AG04449 (cell line): ENCODE results near the gene SAE1.

ENCODE experiments used
- CTCF ChIA-PET: fragments of 350-600 bp; formaldehyde crosslinking; extraction: SDS; loops from one replicate; lab custom pipeline; 2021; ENCODE audit warnings: antibody characterized with exemption; lab: Yijun Ruan, JAX
- POLR2A ChIA-PET: fragments of 400-600, 350-600 bp; formaldehyde crosslinking; extraction: SDS; loops from one replicate; lab custom pipeline; 2020; ENCODE audit warnings: antibody characterized with exemption, inconsistent platforms; lab: Yijun Ruan, JAX
- DNase-seq: peaks from one replicate; pipeline ENCODE4 v3.0.0-alpha.2; 2010; ENCODE audit warnings: low read depth, low spot score
- H3K4me3 ChIP-seq: 2 replicates; pipeline ENCODE4 v1.5.1; 2011; ENCODE audit warnings: low read depth, mild to moderate bottlenecking, control low read depth, low read length
- CTCF ChIP-seq: IDR thresholded peaks from one replicate; pipeline ENCODE4 v1.5.1; 2011; ENCODE audit warnings: mild to moderate bottlenecking, moderate library complexity, low read length, control low read depth, inconsistent platforms; ENCODE audit not compliant: insufficient read depth; ENCODE audit errors: missing control alignments

The SAE1 gene

GRCh38 chr19:47146920-47147319 lies 16.3 kb downstream of the SAE1 start:
- CTCF ChIA-PET = interaction anchor here (1.0 to 20.6 kb wide), 5 partner anchors 10 to 102 kb away, joined by 4 to 512 read pairs (median 6); no protein-coding TSS in a partner anchor
- no peak for TF ChIP-seq CTCF
- no peak for DNase-seq
- H3K4me3 ChIP-seq = no peak overlapping the region
- POLR2A ChIA-PET = no interaction called here

DNA sequence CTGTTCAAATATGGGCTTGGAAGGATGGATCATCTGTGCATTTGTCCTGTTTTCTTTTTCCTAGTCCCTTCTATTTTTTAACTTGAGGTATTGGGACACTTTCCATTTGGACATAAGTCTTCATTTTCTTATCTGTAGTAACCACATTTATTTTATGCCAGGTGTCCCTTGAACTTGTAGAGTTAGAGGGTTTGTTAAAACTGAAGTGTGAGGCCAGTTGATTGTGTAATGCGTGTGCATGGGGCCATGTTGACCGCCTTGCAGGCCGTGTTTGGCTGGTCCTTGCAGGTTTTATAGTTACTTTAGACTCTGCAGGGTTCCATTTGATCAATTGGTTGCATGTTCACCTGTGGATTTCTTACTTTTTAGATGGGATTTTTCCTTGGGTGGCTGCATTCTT lies 21.0 kb downstream of the SAE1 start:
- no peak overlapping the region for H3K4me3 ChIP-seq
- DNase-seq = no peak
- ChIA-PET POLR2A (no interaction called here), CTCF (interaction anchor here (0.9 to 20.6 kb wide), 6 partner anchors 11 to 277 kb away, joined by 3 to 512 read pairs (median 6); partner anchors contain the start of gene DHX34)
- no peak for TF ChIP-seq CTCF

- no peak for TF ChIP-seq CTCF
- no peak overlapping the region for H3K4me3 ChIP-seq
- POLR2A ChIA-PET = no interaction called here
- CTCF ChIA-PET = interaction anchor here (0.9 to 20.6 kb wide), 4 partner anchors 10 to 96 kb away, joined by 3 to 512 read pairs (median 4); no protein-coding TSS in a partner anchor
- DNase-seq = no peak
These were observed 21.6 kb downstream of the SAE1 start for GRCh38 chr19:47152205-47152604.

- ChIA-PET POLR2A (no interaction called here), CTCF (interaction anchor here (0.9 to 20.6 kb wide), 4 partner anchors 10 to 96 kb away, joined by 3 to 512 read pairs (median 4); no protein-coding TSS in a partner anchor)
- no peak overlapping the region for H3K4me3 ChIP-seq
- no peak for DNase-seq
- no peak for TF ChIP-seq CTCF
These were observed 22.0 kb downstream of the SAE1 start for GRCh38 chr19:47152632-47153031.

DNA sequence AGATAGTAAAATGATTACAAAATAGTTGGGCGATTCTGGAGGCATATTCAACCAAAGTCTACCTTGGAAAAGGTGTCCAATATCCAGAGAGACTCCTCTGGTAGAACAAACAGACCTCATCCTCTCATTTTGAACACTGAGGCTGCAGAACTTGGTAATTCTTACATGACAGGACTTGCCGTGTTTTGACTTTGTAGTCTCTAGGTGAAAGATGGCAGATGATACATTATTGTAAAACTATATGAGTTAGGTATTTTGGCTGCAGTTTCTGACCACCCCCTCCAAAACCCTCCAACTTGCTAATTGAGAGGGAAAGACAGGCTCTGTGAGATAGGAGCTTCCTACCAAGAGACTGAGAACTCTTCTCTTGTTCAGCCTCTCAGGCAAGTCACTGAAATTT lies 22.6 kb downstream of the SAE1 start:
- no peak for DNase-seq
- CTCF ChIA-PET = interaction anchor here (1.2 to 20.6 kb wide), 4 partner anchors 12 to 95 kb away, joined by 3 to 512 read pairs (median 4); no protein-coding TSS in a partner anchor
- TF ChIP-seq CTCF = no peak
- POLR2A ChIA-PET = no interaction called here
- no peak overlapping the region for H3K4me3 ChIP-seq

- ChIA-PET POLR2A (interaction anchor here (0.6 kb wide), 1 partner anchor 17 kb away, joined by 3 read pairs; no protein-coding TSS in a partner anchor), CTCF (interaction anchor here (0.7 to 20.6 kb wide), 6 partner anchors 10 to 93 kb away, joined by 3 to 512 read pairs (median 4); no protein-coding TSS in a partner anchor)
- TF ChIP-seq CTCF = no peak
- DNase-seq = no peak
- H3K4me3 ChIP-seq = no peak overlapping the region
These were observed 24.5 kb downstream of the SAE1 start for GRCh38 chr19:47155148-47155547.
